Muscle layer of colon (tissue), 2 donors: ENCODE measurements around the gene HPCAL4.

Experiments used
- H3K27ac ChIP-seq: one replicate; pipeline ENCODE4 v1.7.0; 2013; ENCODE audit warnings: low read depth, mild to moderate bottlenecking, low read length, moderate library complexity
- H3K27me3 ChIP-seq, 2 donors: one replicate each; pipeline ENCODE4 v1.7.0; 2013; ENCODE audit warnings: low read length in 2 of 2, mild to moderate bottlenecking in 2 of 2; ENCODE audit not compliant: insufficient read depth in 2 of 2, control insufficient read depth in 1 of 2
- H3K36me3 ChIP-seq: one replicate; pipeline ENCODE4 v1.7.0; 2013; ENCODE audit warnings: mild to moderate bottlenecking, low read length; ENCODE audit not compliant: insufficient read depth
- H3K4me1 ChIP-seq: one replicate; pipeline ENCODE4 v1.7.0; 2013; ENCODE audit warnings: mild to moderate bottlenecking, low read length; ENCODE audit not compliant: insufficient read depth
- H3K4me3 ChIP-seq, 2 donors: one replicate each; pipeline ENCODE4 v1.7.0; 2013; ENCODE audit warnings: low read length in 2 of 2, low read depth in 1 of 2, mild to moderate bottlenecking in 1 of 2, moderate library complexity in 1 of 2
- H3K9ac ChIP-seq: one replicate; pipeline ENCODE4 v1.7.0; 2013; ENCODE audit warnings: low read length
- H3K9me3 ChIP-seq: one replicate; pipeline ENCODE4 v1.7.0; 2013; ENCODE audit warnings: mild to moderate bottlenecking, low read length
- donor health status: abdominal sarcoma.
- donor health status: Adenocarcinoma of cecum.

The HPCAL4 gene

GRCh38 chr1:39657923-39658485 is 33.2 kb downstream of the HPCAL4 start:
- no peak overlapping the region for H3K27ac ChIP-seq
- no peaks in the 10 kb centered on the region for H3K36me3 ChIP-seq
- peaks cover 3% of the 10 kb centered on the region for H3K4me1 ChIP-seq
- H3K4me3 ChIP-seq: no peak overlapping the region
- H3K27me3 ChIP-seq: no peaks in the 10 kb centered on the region
- no peak overlapping the region for H3K9ac ChIP-seq
- H3K9me3 ChIP-seq: no peaks in the 10 kb centered on the region

GRCh38 chr1:39657402-39657801 is 33.8 kb downstream of the HPCAL4 start:
- Histone ChIP-seq H3K9ac (no peak overlapping the region), H3K9me3 (no peaks in the 10 kb centered on the region), H3K4me3 (no peak overlapping the region), H3K27ac (no peak overlapping the region), H3K4me1 (peaks cover 3% of the 10 kb centered on the region), H3K36me3 (no peaks in the 10 kb centered on the region), H3K27me3 (no peaks in the 10 kb centered on the region)

DNA sequence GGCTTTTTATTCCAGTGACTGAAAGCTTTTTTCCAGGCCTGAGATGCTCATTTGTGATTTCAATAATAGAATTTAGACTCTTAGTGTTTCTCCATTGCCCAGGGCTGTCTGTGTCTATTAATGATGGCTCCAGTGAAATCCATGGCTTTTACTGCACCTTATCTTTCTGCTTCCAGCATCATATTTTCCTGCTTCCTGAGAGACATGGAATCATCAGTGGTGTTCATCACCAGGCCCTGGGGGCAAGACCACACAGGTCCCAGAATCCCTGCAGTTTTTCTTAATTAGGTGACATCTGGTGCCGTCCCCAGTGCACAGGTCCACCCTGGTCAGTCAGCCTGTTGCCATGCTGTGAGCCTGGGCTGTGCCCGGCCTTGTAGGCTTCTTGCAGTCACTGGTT is 34.8 kb downstream of the HPCAL4 start:
- H3K27me3 ChIP-seq: no peaks in the 10 kb centered on the region
- no peak overlapping the region for H3K4me3 ChIP-seq
- no peaks in the 10 kb centered on the region for H3K9me3 ChIP-seq
- H3K9ac ChIP-seq: no peak overlapping the region
- no peak overlapping the region for H3K27ac ChIP-seq
- peaks cover 3% of the 10 kb centered on the region for H3K4me1 ChIP-seq
- H3K36me3 ChIP-seq: no peaks in the 10 kb centered on the region

DNA sequence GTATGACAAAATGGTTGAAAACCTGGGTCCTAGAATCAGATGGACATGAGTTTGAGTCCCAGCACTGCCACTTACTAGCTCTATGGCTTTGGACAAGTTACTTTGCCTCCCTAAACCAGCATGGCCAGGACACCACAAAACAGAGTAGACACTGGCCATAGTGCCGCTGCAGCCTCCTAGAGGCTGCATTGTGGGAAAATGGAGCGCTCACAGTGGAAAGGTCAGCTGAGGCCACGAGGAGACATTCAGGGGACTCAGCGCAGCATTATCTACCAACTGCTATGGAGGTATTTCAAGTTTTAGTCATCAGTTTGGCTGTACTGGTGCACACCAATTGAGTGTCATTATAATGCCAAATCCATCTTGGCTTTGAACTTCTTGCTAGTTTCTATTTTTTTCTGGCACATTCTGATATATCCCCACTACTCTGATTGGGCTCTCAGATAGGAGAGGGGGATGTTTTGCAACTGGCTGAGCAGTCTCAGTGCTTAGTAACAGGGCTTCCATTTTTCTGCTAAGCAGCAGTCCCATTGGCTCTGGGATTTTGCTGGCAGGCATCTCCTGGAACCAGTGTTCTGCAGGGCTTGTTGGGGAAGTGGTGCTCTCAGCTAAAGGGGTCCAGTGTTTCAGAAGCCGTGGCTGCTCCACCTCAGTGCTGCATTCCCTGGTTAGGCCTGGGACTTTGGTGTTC is 35.5 kb downstream of the HPCAL4 start:
- H3K27me3 ChIP-seq: no peaks in the 10 kb centered on the region
- H3K9ac ChIP-seq: no peak overlapping the region
- no peaks in the 10 kb centered on the region for H3K36me3 ChIP-seq
- no peaks in the 10 kb centered on the region for H3K9me3 ChIP-seq
- H3K4me3 ChIP-seq: no peak overlapping the region
- peaks cover 3% of the 10 kb centered on the region for H3K4me1 ChIP-seq
- no peak overlapping the region for H3K27ac ChIP-seq

DNA sequence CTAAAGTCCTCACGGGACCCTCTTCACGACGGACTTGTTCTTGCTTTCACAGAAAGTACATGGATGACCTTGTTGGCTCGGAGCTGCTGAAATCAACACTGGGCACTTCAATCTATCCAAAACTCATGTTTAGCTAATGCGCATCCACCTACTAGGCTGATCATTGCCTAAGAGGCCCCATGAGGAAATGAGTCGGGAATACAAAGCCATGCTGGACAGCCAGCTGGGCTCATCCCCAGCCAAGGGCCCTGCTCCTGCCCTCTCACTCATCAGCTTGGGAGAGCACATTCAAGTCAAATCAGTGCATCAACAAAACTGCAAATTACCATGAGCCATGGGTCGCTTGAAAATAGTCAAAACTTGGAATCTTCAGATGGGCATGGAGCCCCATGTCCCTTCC is 36.9 kb downstream of the HPCAL4 start:
- H3K9ac ChIP-seq: no peak overlapping the region
- no peaks in the 10 kb centered on the region for H3K27me3 ChIP-seq
- H3K4me1 ChIP-seq: peaks cover 3% of the 10 kb centered on the region
- H3K36me3 ChIP-seq: no peaks in the 10 kb centered on the region
- no peak overlapping the region for H3K27ac ChIP-seq
- no peak overlapping the region for H3K4me3 ChIP-seq
- H3K9me3 ChIP-seq: no peaks in the 10 kb centered on the region

DNA sequence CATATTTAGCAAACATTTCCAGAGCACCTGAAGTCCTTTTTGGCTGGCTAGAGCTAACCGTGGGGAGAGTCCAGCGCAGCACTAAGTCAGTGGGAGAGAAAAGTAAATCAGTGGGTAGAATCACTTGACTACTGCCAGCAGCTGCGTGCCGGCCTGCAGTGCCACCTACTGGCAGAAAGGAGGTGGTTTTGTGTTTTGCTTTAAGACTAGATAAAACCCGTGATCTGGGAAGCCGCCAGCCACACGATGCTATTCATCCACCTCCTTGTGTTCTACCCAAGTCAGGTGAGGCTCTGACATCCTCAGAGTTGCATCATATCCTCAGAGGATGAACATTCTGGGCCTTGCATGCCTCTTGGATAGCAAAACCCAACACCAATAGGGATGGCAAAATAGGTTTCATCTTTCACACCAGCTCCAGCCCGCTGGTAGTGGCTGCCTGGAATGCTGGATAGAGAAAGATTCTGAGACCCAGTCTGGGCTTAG is 37.6 kb downstream of the HPCAL4 start:
- H3K9ac ChIP-seq: no peak overlapping the region
- no peak overlapping the region for H3K27ac ChIP-seq
- H3K36me3 ChIP-seq: no peaks in the 10 kb centered on the region
- no peak overlapping the region for H3K4me3 ChIP-seq
- H3K4me1 ChIP-seq: peaks cover 3% of the 10 kb centered on the region
- H3K27me3 ChIP-seq: no peaks in the 10 kb centered on the region
- H3K9me3 ChIP-seq: no peaks in the 10 kb centered on the region

- Histone ChIP-seq H3K27ac (no peak overlapping the region), H3K36me3 (no peaks in the 10 kb centered on the region), H3K4me1 (peaks cover 3% of the 10 kb centered on the region), H3K9ac (no peak overlapping the region), H3K9me3 (no peaks in the 10 kb centered on the region), H3K27me3 (no peaks in the 10 kb centered on the region), H3K4me3 (no peak overlapping the region)
Measured at GRCh38 chr1:39652554-39652953, 38.7 kb downstream of the HPCAL4 start.

GRCh38 chr1:39652105-39652504 is 39.1 kb downstream of the HPCAL4 start:
- no peak overlapping the region for H3K4me3 ChIP-seq
- H3K27me3 ChIP-seq: no peaks in the 10 kb centered on the region
- H3K36me3 ChIP-seq: no peaks in the 10 kb centered on the region
- H3K9me3 ChIP-seq: no peaks in the 10 kb centered on the region
- H3K27ac ChIP-seq: no peak overlapping the region
- H3K9ac ChIP-seq: no peak overlapping the region
- peaks cover 3% of the 10 kb centered on the region for H3K4me1 ChIP-seq

GRCh38 chr1:39650431-39650830 is 40.8 kb downstream of the HPCAL4 start:
- no peak overlapping the region for H3K9ac ChIP-seq
- H3K4me1 ChIP-seq: peaks cover 3% of the 10 kb centered on the region
- no peak overlapping the region for H3K27ac ChIP-seq
- H3K4me3 ChIP-seq: no peak overlapping the region
- H3K36me3 ChIP-seq: no peaks in the 10 kb centered on the region
- H3K9me3 ChIP-seq: no peaks in the 10 kb centered on the region
- no peaks in the 10 kb centered on the region for H3K27me3 ChIP-seq

DNA sequence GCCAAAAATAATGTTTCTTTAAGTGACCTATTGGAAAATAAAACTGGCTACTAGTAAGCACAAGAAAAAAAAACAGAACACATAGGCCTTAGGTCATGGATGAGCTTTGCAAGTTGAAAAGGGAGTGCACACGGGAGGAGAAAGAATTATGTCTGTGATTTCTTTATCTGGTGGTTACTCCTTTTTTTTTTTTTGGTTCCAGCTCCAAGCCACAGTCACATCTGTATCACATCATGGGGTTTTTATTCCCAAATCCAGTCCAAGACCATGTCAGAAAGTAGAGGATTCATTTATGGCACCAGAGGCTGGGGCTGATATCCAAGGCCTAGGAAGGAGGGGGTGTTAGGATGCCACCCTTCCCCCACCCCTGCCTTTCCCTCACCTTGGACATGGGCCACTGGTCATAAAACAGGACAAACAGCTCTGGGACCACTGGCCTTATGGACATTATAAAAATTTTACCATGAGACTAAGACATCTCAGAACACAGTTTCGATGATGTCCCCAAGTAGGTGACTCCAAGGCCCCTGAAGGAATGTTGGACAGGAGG is 41.5 kb downstream of the HPCAL4 start:
- H3K9ac ChIP-seq: no peak overlapping the region
- H3K27me3 ChIP-seq: no peaks in the 10 kb centered on the region
- H3K4me3 ChIP-seq: no peak overlapping the region
- no peak overlapping the region for H3K27ac ChIP-seq
- peaks cover 3% of the 10 kb centered on the region for H3K4me1 ChIP-seq
- H3K9me3 ChIP-seq: no peaks in the 10 kb centered on the region
- H3K36me3 ChIP-seq: no peaks in the 10 kb centered on the region

DNA sequence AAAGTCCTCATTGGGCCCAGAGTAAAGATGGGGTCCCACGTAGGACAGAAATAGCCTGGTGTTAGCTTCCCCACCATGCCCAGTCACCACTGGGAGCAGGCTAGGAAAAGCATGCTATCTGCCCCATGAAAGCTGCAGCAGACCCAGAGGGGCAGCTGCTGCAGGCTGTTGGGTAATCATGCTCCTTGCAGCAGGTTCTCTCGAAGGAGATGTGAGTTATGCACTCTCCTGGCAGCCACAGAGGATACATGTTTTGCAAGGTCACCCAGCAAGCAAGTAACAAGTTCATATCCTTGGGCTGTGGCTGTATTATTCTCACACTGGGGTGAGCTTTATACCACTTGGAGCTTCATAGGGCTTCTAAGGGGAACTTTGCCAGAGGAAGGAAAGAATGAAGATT is 42.7 kb downstream of the HPCAL4 start:
- no peak overlapping the region for H3K4me3 ChIP-seq
- no peaks in the 10 kb centered on the region for H3K36me3 ChIP-seq
- no peak overlapping the region for H3K27ac ChIP-seq
- H3K4me1 ChIP-seq: peaks cover 3% of the 10 kb centered on the region
- H3K9me3 ChIP-seq: no peaks in the 10 kb centered on the region
- H3K27me3 ChIP-seq: no peaks in the 10 kb centered on the region
- no peak overlapping the region for H3K9ac ChIP-seq

DNA sequence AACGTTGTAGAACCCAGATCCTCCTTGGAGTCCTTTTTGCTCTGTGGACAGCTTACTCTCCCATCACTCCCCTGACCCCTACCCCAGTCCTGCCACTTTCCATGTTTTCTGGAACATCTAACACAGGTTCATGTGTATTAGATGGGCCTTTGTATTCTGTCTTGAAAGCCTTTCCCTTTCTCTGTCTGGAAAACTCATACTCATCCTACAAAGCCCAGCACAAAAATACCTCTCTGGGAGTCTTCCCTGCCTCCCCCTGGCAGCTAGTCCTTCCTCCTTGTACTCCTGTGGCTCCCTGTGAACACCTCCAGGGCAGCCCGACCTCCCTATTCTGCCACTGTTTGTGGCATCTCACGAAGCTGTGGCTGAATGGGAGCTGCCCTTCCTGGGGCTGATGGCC is 44.0 kb downstream of the HPCAL4 start:
- no peak overlapping the region for H3K9ac ChIP-seq
- H3K27ac ChIP-seq: no peak overlapping the region
- no peak overlapping the region for H3K4me3 ChIP-seq
- H3K36me3 ChIP-seq: no peaks in the 10 kb centered on the region
- H3K27me3 ChIP-seq: no peaks in the 10 kb centered on the region
- no peaks in the 10 kb centered on the region for H3K9me3 ChIP-seq
- H3K4me1 ChIP-seq: no peaks in the 10 kb centered on the region
